Fibroblast of skin of right quadriceps (primary cell): ENCODE results near the gene RSPO1.
A peak's percentile ranks its signal among the peaks of the same experiment; 100 is the strongest.
"Not testable (repeated sequence)": the region's sequence is repeated elsewhere in the genome, so short reads cannot be mapped to it uniquely, and the experiment has no call there.

Experiments used
- DNase-seq: peaks from one replicate; pipeline ENCODE4 v3.0.0-alpha.2; 2013

The RSPO1 gene

DNA sequence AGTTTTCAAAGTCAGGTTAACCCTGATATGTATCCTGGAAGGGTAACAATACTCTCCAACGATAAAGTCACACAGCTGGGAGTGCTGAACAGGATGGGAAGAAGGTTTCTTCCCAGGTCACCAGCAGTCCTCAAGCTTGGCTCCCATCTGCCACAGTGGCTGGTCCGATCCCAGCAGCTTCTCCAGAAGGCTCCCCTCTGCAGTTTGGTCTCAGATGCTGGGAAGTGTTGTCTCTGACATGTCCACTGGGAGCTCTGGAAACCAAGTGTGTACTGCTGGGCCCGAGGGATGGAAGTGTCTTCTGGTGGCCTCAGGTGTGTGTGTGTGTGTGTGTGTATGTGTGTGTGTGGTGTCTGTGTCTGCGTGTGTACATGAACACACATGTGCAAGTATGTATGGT is 22.5 kb downstream of the RSPO1 start:
- DNase-seq, result no peak

DNA sequence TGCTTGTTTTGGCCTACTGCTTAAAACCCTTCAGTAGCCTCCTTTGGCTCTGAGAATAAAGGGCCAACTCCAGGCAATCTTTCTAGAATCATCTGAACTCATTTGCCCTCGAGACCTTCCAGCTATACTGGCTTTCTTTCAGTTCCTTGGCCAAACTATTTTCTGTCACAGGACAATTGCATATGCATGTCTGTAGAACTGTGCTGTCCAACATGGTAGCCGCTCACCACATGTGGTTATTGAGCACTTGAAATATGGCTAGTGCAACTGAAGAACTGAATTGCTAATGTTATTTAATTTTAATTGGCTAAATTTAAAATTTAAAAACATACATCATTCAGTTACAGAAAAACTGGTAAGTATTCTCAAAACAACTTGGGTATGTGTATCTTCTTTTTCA is 24.7 kb downstream of the RSPO1 start:
- DNase-seq, result no peak

DNA sequence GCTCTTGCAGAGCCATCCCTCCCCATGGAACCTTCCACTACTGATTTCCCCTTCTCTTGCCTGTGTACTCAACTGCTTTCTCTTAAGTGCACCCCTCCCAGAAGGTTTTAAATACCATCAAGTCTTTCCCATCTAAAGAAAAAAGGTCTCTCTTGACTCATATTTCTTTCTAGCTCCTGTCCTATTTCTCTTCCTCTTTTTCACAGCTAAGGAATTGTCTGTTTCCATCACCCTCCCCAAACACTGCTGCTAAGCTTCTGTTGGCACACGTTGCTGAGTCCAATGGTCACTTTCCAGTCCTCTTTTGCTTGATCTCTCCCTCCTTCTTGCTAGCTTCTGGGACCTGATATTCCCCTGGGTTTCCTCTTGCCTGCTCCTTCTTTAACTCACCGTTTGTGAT is 25.7 kb downstream of the RSPO1 start:
- no peak for DNase-seq

DNA sequence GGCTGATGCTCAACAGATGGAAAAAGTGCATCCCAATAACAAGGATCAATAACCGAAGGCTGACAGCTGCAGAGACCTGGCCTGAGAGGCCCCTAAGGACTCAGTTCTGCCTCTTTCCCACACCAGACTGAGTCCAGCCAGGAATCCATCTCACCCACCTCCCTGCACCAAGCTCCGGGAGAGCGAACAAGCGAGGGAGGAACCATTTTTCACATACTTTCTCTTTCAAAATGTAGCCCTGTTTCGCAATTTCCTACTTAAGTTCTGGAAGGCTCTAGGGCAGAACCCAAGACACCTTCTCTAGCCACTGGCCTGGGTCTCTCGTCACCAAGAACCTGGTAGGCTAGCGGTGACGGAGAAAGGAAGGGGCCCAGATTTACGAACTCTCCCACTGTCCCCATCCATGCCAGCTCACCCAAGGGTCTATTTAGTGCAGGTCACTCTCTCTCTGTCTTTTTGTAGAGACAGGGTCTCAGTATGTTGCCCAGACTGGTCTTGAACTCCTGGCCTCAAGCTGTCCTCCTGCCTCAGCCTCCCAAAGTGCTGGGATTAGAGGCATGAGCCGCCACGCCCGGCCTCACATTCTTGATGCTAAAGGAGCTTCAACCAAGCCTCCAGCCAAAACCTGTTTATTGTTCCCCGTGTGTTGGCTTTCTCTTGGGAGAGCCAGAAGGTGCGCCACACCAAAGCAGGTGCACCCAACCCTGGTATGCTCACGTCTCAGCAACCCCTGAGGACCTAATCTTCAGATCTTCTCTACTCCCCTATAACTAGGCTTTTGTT is 28.0 kb downstream of the RSPO1 start:
- peak; percentile 5 for DNase-seq

DNA sequence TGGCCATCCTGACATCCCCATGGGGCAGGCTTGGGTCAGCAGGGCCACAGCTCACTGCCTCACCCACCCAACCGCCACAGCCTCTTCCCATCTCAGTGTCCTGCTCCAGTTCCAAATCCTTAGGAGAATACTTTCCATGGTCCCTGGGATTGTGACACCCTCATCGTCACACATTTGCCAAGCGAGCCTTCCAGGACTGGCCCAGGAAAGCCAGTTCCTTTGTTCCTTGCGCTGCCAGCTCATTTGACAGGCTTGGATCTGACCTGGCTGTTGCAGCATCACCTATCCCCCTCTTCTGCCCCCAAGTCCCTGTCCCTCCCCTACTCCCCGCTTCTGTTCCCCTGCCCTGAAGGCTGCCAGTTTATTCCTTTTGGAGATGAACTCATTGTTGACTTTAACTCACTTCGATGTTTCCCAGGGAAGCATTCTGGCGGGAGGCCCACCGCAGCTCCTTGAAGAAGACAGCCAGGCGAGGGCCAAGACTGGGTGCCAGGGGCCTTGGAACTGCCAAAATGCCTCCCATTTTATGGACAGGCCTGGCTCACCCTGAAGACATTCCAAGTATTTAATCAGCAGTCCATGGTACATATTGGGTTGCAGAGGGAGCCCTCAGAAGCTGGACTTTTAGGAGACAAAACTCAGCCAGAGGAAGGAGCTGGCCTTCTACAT is 28.8 kb downstream of the RSPO1 start:
- no peak for DNase-seq

DNA sequence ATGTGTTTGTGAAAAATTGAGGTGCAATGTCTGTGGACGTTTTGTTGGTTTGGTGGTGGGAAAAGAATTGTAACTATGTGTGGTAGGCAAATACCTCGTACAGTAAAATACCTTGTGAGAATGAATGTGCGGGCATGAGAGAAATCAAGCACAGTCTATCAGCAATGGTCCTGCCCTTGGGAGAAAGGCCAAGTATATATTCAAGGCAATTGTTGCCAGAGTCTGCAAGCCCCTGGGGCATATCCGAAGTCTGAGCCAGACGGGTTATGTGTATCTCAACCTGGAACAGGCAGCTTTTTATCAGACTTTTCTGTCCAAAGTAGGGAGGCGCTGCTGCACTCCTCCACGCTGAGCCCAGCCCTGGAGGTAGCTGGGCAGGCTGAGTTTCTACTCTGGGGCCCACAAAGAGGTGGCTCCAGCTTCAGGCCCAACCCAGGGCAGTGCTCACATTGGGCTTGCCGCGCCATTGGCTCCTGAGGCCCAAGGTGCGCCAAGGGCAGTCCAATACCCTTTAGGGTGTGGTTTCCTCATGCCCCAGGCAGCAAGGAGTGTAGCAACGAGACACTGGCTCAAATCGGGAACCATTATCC is 29.5 kb downstream of the RSPO1 start:
- no peak for DNase-seq

DNA sequence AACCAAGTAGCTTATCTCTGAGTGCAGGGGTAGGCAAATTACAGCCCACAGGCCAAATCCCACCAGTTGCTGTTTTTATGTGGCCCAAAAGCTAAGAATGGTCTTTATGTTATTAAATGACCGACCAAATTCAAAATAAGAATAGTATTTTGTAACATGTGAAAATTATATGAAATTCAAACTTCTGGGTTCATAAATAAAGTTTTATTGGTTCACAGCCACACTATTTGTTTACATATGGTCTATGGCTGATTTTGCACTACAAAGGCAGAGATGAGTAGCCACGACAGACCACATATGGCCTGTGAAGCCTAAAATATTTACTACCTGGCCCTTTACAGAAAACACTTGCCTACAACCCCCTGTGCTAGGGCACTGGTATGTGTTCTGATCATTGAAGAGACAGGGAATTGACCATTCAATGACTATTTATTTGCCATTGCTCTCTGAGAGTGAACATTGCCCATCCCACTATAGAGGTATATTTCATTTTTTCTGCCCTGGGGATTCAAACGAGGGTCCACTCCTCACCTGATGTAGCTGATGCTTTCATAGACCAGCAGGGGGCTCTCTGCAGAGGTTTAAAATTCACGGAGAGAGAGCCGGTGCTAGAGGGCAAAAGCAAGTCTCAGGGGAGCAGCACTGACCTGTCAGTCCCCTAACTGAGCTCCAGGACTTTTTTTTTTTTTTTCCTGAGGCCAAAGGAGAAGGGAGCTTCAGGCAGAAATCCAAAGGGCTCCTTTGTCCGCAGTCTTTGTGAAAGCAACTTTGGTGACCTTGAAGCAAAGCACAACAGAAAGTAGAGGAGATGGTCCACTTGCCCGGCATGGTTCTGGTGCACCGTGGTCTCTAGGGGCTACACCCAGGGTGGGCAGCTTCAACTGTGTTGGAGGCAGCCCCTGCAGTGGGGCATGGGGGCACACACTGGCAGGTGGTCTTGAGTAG is 31.7 kb downstream of the RSPO1 start:
- peak; percentile 17 for DNase-seq

DNA sequence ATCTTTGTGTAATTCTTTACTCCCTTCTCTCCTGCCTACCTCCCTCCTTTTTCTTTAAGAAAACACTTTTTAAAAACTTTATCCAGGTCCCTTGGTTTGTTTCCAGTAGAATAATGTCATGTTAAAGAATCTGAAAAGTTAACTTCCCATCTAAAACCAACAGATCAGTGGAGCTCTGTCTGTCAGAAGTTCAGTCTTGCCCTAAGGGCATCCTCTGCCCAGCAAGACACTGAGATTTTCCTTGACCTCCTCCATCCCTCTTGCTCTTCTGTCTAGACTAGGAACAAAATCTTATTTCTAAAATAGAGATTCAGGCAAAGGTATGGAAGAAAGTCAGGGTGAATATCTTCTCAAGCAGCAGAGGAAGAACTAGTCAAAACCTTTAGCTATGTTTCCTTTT is 33.3 kb downstream of the RSPO1 start:
- DNase-seq, result no peak

DNA sequence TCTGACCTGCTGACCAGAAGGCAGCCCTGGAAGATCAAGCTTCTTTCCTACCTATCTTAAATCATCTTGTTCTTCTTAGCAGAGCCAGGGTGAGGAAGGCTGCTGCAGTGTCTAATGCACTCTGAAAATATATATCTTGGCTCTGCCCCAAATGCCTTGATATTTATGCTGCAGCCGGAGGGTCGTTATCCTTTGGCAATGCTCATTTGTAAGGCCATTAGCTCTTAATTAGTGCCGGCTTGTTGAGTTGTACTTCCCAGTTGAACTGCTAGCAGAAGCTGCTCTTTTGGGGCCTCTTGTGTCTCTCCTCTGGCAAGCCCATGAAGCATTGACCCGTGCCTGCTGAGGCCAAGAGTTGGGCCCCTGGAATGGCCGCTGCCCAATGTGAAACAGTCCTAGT is 34.8 kb downstream of the RSPO1 start:
- DNase-seq, result no peak

DNA sequence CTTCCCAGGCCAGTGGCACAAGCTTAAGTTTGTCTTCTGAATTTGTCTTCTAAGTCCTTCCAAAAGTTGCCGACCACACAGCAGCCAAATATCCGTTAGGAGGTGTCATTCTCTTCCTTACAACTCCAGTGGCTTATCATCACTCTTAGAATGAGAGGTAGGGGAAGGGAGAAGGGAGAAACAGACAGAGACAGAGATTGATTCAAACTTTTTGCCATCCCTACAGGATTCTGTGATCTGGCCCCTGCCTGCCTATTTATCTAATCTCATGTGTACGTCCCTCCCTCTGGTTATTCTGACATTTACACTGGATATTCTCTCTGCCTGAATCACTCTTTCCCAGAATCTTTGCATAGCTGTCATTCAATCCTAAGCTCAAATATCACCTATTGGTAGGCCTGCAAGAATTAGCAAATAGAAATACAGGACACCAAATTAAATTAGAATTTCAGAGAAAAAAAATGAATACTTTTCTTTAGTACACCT is 38.5 kb downstream of the RSPO1 start:
- DNase-seq, result no peak

DNA sequence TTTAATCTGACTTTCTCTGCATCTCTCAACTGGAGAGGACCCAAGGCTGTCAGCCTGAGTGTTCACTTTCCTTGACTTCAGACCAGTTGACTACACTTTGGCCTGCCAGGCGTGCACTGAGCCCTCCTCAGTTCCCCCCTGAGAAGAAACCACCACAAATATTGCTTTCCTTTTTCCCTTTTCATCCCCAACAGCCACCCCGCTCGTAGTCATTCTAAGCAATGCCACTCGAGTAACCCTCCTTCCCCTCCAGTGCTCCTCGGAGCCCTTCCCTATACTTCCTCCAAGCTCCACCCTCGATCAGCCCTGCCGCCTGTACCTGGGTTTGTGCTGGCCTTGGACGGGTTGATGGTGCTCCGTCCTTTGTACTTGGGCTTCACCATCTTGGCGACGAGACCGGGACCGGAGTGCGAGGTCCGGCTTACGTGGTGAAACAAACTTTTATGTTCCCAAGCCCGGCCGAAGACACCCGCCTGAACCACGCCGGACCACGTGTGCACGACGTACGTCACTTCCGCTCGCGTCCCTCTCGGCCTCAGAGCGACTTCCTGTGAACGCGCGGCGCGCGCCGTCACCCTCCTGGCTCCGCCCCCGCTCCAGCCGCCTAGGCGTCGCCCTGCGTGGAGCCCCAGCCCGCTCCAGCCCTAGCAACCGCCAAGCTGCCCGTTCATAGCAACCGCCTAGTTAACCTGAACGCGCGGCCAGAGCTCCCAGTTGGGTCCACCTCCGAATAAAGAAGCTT is 39.1 kb downstream of the RSPO1 start, which contains the start of gene GNL2:
GNL2 (minus strand) TSS at position 498 of the 742 bp plus-strand sequence; CDS start at position 383, 115 bp downstream.
- peak; percentile 93 for DNase-seq

DNA sequence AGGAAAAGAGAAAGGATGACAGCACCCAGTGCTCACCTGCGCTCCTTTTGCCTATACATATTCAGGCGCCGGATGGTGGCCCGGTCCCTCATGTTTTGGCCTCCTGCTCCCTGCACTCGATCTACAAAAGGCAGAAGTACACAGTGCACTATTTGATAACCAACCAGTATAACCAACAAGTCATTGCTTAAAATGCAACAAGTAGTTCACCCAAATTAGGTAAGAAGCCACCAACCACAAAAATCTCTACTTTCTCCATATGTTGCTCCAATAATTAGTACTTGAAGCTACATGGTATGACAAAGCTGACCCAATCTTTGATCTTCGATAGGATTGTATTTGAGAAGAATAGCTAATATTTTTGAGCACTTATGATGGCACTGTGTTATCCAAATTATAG is 41.0 kb downstream of the RSPO1 start:
- no peak for DNase-seq

DNA sequence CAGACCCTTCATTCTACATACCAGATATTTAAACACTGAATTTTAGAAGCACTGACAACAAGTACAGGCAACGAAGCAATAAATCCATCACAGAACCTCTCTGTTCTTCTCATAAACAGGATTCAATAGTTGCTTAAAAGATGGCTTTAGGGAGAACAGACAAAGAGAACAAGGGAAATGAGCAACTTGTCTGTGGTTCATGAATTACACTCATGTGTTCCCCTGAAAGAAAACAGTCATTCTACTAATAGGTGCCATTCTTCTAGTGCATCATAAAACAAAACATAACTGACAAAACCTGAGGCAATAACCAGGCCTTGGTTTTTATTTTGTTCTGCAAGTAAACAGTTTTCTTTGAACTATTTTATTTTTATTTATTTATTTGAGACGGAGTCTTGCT is 45.8 kb downstream of the RSPO1 start:
- DNase-seq, result no peak

DNA sequence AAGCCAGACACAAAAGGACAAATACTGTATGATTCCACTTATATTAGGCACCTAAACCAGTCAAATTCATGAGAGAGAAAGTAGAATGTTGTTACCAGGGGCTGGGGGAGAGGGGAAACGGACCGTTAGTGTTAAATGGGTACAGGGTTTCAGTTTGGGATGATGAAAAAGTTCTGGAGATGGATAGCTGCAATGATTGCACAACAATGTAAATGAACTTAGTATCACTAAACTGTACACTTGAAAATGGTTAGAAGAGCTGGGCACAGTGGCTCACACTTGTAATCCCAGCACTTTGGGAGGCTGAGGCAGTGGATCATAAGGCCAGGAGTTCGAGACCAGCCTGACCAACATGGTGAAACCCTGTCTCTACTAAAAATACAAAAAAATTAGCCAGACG is 50.1 kb downstream of the RSPO1 start:
- not testable (repeated sequence) for DNase-seq

DNA sequence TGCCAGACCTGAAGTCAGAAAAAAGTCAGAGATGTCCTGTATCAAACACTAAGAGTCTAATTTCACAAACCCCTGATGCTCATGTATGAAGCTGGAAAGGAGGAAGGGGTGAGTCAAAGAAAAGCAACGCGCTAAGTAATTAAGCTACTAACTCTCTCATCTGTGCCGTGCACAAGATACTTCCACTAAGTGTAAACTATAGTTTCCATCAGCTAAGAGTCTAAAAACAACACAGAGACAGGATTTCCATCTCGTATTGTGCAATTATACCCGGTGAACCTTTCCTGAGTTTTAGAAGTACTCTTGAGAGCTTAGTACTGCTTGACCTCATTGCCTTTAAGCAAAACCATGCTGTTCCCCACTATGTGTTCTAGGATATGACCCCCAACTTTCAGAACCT is 59.0 kb downstream of the RSPO1 start:
- DNase-seq, result peak; percentile 53

DNA sequence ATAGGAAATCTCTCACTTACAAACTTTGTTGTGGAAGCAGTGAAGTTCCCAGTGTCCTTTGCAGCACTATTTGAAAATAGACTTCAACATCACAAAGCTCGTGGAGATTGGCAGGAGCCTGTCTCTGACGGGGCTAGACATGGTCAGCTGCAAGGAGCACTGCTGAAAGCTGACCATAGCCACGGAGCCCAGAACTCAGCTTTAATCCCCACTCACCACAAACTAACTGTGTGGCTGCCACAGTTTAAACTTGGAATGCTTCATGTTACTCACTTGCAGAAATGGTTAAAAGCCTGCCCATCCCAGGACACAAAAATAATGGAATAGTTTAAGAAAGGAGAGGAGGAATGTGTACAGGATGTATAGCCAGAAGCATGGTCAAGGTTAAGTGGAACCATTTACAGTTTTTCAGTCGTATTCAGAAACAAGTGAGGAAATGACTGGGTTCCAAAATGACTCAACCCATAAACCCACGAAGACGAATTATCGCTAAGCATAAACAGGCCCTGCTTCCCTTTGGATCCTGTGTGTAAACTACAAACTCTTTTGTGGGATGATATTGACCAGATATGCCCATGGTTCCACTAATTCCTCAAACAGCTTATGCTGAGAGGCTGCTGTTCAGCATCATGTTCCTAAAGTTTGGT is 59.7 kb downstream of the RSPO1 start:
- DNase-seq, result peak; percentile 89

DNA sequence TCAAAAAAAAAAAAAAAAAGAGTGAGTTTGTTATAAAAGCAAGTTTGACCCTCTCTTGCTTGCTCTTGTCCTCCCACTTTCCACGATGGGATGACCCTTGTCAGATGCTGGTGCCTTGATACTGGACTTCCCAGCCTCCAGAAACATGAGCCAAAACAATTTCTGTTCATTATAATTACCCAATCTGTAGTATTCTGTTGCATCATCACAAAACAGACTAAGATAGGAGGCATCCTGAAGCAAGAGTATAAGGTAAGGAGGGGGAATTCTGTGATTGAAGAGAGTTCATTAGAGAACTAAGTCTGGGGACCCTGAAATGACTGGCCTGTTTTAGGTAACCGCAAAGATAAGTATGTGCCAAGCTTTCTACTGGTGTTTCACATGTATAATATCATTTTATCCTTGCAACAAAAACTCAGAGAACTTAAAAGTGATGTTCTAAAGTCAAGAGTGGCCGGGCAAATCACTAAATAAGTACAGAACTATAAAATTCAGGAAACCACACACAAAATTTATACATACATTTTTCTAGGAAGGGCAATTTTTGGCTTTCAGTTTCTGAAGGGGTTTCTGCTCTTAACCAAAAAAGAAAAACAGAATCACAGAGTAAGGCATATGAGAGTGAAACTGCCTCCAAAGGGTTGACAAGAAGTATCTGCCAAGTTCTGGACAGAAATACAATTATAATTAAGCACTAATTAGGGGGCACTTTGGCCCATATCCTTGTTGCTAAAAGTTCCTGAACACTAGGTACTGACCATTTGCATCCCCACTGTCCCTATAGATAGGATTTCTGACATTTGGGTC is 64.0 kb downstream of the RSPO1 start:
- DNase-seq, result no peak

DNA sequence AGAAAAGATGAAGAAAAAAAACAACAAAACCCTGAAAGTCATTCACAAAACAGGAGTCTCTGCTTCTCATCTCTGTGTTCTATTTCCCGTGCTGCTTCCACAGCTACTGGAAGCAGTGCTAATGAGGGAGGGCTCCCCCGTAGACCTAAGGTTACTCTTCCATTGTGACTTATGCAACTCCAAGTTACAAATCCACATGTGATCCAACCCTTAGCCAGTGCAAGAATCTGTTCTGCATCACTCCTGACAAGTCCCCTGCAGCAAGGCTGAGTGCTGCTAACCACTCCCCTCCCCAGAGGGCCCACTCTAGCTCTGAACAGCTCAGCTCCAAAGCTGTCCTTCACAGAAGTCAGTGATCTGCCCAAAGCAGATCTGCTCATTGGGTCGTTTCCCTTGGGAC is 67.7 kb downstream of the RSPO1 start:
- DNase-seq, result no peak

DNA sequence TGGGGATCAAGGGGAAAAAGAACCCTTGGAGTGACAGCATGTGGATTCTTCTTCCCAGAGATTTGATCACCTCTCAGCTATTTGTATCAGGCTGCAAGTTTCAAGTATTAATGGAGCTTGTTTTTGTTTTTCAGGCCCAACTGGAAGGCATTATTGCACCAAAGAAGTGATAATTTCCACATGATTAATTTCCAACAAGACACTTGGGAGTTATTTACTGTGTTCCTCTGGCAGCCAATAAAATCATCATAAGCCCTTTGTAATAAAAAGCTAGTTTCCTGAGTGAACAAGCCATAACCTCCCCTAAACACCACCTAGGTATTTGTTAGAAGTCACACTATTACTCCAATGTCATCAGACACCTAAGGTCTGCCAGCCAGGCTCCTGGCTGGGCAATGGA is 69.8 kb downstream of the RSPO1 start:
- no peak for DNase-seq

DNA sequence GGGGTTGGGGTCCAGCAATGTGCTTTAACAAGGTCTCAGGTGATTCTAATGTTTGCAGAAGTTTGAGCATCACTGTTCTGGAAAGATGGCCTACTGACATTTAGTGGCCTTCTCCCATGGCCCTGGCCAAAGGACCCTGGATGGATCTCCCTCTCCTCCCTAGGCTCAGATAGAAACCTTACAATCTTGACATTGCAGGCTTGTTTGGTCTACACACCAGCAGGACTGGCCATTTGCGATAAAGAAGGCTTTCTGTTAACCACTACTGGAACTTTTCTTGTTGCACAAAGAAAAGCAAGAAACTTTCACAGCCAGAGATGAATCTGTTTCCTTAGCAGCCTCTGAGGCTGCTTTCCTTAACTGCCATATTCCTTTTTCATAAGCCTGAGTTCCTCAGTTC is 71.7 kb downstream of the RSPO1 start:
- DNase-seq, result no peak
